HEK293 (cell line): ENCODE results near the gene INTS14.

Experiments used
- CTCF ChIA-PET: fragments of 350-600 bp; formaldehyde crosslinking; extraction: SDS; loops from one replicate; lab custom pipeline; 2021; ENCODE audit warnings: antibody characterized with exemption; lab: Yijun Ruan, JAX
- POLR2A ChIA-PET: fragments of 300-600 bp; formaldehyde crosslinking; extraction: SDS; loops from one replicate; lab custom pipeline; 2020; ENCODE audit warnings: antibody characterized with exemption, inconsistent platforms; lab: Yijun Ruan, JAX
- H3K27ac ChIP-seq: fragments of 200-500 bp; sonication (Bioruptor generic); 2 replicates; pipeline ENCODE4 v1.5.1; 2014; ENCODE audit warnings: low read depth, low read length, control low read depth, inconsistent platforms; ENCODE audit errors: extremely low read depth
- H3K36me3 ChIP-seq, 2 experiments: fragments of 200-500 bp in 1 of 2; sonication (Bioruptor generic) in 1 of 2; 1 replicate in 1 of 2; 2 replicates in 1 of 2; pipeline ENCODE4 v1.5.1; 2014 to 2017; ENCODE audit warnings: inconsistent platforms in 2 of 2, low read length in 2 of 2; ENCODE audit not compliant: control insufficient read depth in 2 of 2, insufficient read depth in 1 of 2
- H3K4me1 ChIP-seq: fragments of 200-500 bp; sonication (Bioruptor generic); 2 replicates; pipeline ENCODE4 v1.5.1; 2014; ENCODE audit warnings: mild to moderate bottlenecking, low read length, inconsistent platforms; ENCODE audit not compliant: control insufficient read depth, insufficient read depth
- H3K4me3 ChIP-seq: 2 replicates; pipeline ENCODE4 v1.5.1; 2011; ENCODE audit warnings: low read depth, mild to moderate bottlenecking, control low read depth, low read length, moderate library complexity
- H3K9me3 ChIP-seq: fragments of 200-500 bp; sonication (Bioruptor generic); 2 replicates; pipeline ENCODE4 v1.5.1; 2014; ENCODE audit warnings: low read depth, low read length, inconsistent platforms; ENCODE audit not compliant: control insufficient read depth, insufficient read depth
- HOXA7 ChIP-seq: sonication (generic); formaldehyde crosslinking; IDR thresholded peaks from 2 replicates; pipeline ENCODE4 v1.8.1; 2022; ENCODE audit warnings: missing genetic modification reagents, borderline replicate concordance
- KLF8 ChIP-seq: fragments of 450-650 bp; formaldehyde crosslinking; IDR thresholded peaks from 2 replicates; pipeline ENCODE4 v1.5.1; 2016; ENCODE audit warnings: missing biosample characterization, missing genetic modification characterization
- OVOL3 ChIP-seq: fragments of 450-650 bp; formaldehyde crosslinking; IDR thresholded peaks from 2 replicates; pipeline ENCODE4 v1.5.1; 2016; ENCODE audit warnings: missing biosample characterization, missing genetic modification characterization
- RBAK ChIP-seq: fragments of 450-650 bp; formaldehyde crosslinking; IDR thresholded peaks from 2 replicates; pipeline ENCODE4 v1.5.1; 2016; ENCODE audit warnings: missing biosample characterization, missing genetic modification characterization
- ZBTB17 ChIP-seq: fragments of 450-650 bp; formaldehyde crosslinking; IDR thresholded peaks from 2 replicates; pipeline ENCODE4 v1.5.1; 2016; ENCODE audit warnings: missing biosample characterization, missing genetic modification characterization
- ZFP37 ChIP-seq: fragments of 450-650 bp; formaldehyde crosslinking; IDR thresholded peaks from 2 replicates; pipeline ENCODE4 v1.5.1; 2016; ENCODE audit warnings: missing biosample characterization, missing genetic modification characterization
- ZNF10 ChIP-seq: fragments of 450-650 bp; formaldehyde crosslinking; IDR thresholded peaks from 2 replicates; pipeline ENCODE4 v1.5.1; 2017; ENCODE audit warnings: missing biosample characterization, missing genetic modification characterization
- ZNF114 ChIP-seq: fragments of 450-650 bp; formaldehyde crosslinking; IDR thresholded peaks from 2 replicates; pipeline ENCODE4 v1.5.0; 2017; ENCODE audit warnings: missing biosample characterization, missing genetic modification characterization
- ZNF23 ChIP-seq: fragments of 450-650 bp; formaldehyde crosslinking; IDR thresholded peaks from 2 replicates; pipeline ENCODE4 v1.5.1; 2016; ENCODE audit warnings: missing biosample characterization, missing genetic modification characterization, borderline replicate concordance
- ZNF24 ChIP-seq: fragments of 450-650 bp; formaldehyde crosslinking; IDR thresholded peaks from 2 replicates; pipeline ENCODE4 v1.5.1; 2016; ENCODE audit warnings: missing biosample characterization, missing genetic modification characterization
- ZNF514 ChIP-seq: fragments of 450-650 bp; formaldehyde crosslinking; IDR thresholded peaks from 2 replicates; pipeline ENCODE4 v1.5.1; 2016; ENCODE audit warnings: missing biosample characterization, missing genetic modification characterization
- ZNF768 ChIP-seq: fragments of 450-650 bp; formaldehyde crosslinking; IDR thresholded peaks from 2 replicates; pipeline ENCODE4 v1.5.1; 2018; ENCODE audit warnings: missing biosample characterization, mild to moderate bottlenecking, missing genetic modification characterization
- ZNF843 ChIP-seq: fragments of 450-650 bp; formaldehyde crosslinking; IDR thresholded peaks from 2 replicates; pipeline ENCODE4 v1.5.1; 2016; ENCODE audit warnings: missing biosample characterization, missing genetic modification characterization
- ZSCAN16 ChIP-seq: fragments of 450-650 bp; formaldehyde crosslinking; IDR thresholded peaks from 2 replicates; pipeline ENCODE4 v1.5.1; 2016; ENCODE audit warnings: missing biosample characterization, missing genetic modification characterization
- TF ChIP-seq, protein P1 (sequence below): fragments of 450-650 bp; formaldehyde crosslinking; IDR thresholded peaks from 2 replicates; pipeline ENCODE4 v1.5.1; 2016; ENCODE audit warnings: missing biosample characterization, missing genetic modification characterization
- TF ChIP-seq, protein P2 (sequence below): fragments of 450-650 bp; formaldehyde crosslinking; IDR thresholded peaks from 2 replicates; pipeline ENCODE4 v1.5.1; 2016; ENCODE audit warnings: missing biosample characterization, missing genetic modification characterization, low read depth
- TF ChIP-seq, protein P3 (sequence below): fragments of 450-650 bp; formaldehyde crosslinking; IDR thresholded peaks from 2 replicates; pipeline ENCODE4 v1.5.1; 2016; ENCODE audit warnings: missing biosample characterization, missing genetic modification characterization
- TF ChIP-seq, protein P4 (sequence below): fragments of 450-650 bp; formaldehyde crosslinking; conservative IDR thresholded peaks from 2 replicates; pipeline ENCODE4 v1.5.1; 2016; ENCODE audit warnings: low read depth, missing biosample characterization, missing genetic modification characterization
- TF ChIP-seq, protein P5 (sequence below): fragments of 450-650 bp; formaldehyde crosslinking; IDR thresholded peaks from 2 replicates; pipeline ENCODE4 v1.5.1; 2017; ENCODE audit warnings: missing biosample characterization, mild to moderate bottlenecking, missing genetic modification characterization, moderate library complexity
- TF ChIP-seq, protein P6 (sequence below): fragments of 450-650 bp; formaldehyde crosslinking; IDR thresholded peaks from 2 replicates; pipeline ENCODE4 v1.5.1; 2017; ENCODE audit warnings: missing biosample characterization, missing genetic modification characterization

Gene INTS14

DNA sequence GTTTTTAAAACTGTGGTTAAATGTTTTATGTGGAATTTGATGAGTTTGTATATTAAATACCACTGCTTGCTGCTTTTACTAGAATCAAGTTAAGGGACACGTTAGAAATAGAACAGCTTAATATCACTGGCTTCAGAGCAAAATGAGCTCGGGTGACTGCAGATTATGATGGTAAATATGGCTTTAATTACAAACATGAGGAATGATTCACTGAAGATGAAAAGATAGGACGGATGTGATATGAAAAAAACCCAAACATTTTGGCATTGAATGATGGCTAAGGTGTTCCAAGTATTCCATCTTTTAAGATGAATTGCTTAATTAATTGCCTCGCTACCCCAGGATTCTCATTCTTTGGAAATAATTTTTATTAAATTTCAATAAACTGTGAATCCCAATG, 44.5 kb upstream of the INTS14 start:
- Histone ChIP-seq H3K27ac (no peak overlapping the region), H3K36me3 (peaks cover 9 to 55% of the 10 kb centered on the region in 2 experiments), H3K4me1 (no peaks in the 10 kb centered on the region)
- POLR2A ChIA-PET = no interaction called here
- TF ChIP-seq, protein P1, sequence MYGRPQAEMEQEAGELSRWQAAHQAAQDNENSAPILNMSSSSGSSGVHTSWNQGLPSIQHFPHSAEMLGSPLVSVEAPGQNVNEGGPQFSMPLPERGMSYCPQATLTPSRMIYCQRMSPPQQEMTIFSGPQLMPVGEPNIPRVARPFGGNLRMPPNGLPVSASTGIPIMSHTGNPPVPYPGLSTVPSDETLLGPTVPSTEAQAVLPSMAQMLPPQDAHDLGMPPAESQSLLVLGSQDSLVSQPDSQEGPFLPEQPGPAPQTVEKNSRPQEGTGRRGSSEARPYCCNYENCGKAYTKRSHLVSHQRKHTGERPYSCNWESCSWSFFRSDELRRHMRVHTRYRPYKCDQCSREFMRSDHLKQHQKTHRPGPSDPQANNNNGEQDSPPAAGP = no peak
- TF ChIP-seq ZNF114 = no peak
- no peak for TF ChIP-seq KLF8
- TF ChIP-seq ZNF10 (tag by site-specific recombination) = no peak
- TF ChIP-seq ZFP37 = no peak
- no peak for TF ChIP-seq HOXA7 (CRISPR knock-in tag)
- TF ChIP-seq, all 188 proteins: peak for 0
- CTCF ChIA-PET = no interaction called here
- no peak overlapping the region for H3K4me3 ChIP-seq
- no peaks in the 10 kb centered on the region for H3K9me3 ChIP-seq

DNA sequence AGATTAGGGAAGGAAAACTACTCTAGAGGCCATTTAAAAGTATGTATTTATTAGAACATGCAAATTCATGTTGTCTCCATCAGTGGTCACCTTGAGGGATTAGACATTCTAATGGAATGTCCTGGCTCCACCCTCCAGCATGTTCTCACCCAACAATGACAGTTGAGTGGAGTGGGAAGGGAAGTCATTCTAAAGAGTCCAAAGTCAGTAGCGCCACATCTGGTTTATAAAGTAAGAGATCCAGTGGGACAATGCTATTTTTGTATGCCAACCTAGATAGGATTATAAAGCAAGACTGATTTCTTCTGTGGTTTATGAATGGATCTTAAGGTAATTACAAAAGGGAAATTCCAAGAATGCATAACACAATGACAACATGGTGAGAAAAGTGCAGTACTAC, 44.1 kb upstream of the INTS14 start:
- H3K4me1 ChIP-seq = no peaks in the 10 kb centered on the region
- ChIA-PET CTCF (no interaction called here), POLR2A (no interaction called here)
- no peak overlapping the region for H3K4me3 ChIP-seq
- H3K9me3 ChIP-seq = no peaks in the 10 kb centered on the region
- no peak overlapping the region for H3K27ac ChIP-seq
- H3K36me3 ChIP-seq = peaks cover 9 to 55% of the 10 kb centered on the region in 2 experiments
- TF ChIP-seq RBAK (tag by site-specific recombination) (no peak), ZNF843 (no peak), ZSCAN16 (tag by site-specific recombination) (no peak), ZNF24 (tag by site-specific recombination) (no peak), ZNF514 (tag by site-specific recombination) (no peak), OVOL3 (tag by site-specific recombination) (no peak), ZBTB17 (no peak), ZNF768 (tag by site-specific recombination) (no peak), HOXA7 (CRISPR knock-in tag) (no peak), ZNF23 (tag by site-specific recombination) (no peak)
- TF ChIP-seq, protein P2, sequence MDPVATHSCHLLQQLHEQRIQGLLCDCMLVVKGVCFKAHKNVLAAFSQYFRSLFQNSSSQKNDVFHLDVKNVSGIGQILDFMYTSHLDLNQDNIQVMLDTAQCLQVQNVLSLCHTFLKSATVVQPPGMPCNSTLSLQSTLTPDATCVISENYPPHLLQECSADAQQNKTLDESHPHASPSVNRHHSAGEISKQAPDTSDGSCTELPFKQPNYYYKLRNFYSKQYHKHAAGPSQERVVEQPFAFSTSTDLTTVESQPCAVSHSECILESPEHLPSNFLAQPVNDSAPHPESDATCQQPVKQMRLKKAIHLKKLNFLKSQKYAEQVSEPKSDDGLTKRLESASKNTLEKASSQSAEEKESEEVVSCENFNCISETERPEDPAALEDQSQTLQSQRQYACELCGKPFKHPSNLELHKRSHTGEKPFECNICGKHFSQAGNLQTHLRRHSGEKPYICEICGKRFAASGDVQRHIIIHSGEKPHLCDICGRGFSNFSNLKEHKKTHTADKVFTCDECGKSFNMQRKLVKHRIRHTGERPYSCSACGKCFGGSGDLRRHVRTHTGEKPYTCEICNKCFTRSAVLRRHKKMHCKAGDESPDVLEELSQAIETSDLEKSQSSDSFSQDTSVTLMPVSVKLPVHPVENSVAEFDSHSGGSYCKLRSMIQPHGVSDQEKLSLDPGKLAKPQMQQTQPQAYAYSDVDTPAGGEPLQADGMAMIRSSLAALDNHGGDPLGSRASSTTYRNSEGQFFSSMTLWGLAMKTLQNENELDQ (tag by site-specific recombination) = no peak
- TF ChIP-seq, protein P3, sequence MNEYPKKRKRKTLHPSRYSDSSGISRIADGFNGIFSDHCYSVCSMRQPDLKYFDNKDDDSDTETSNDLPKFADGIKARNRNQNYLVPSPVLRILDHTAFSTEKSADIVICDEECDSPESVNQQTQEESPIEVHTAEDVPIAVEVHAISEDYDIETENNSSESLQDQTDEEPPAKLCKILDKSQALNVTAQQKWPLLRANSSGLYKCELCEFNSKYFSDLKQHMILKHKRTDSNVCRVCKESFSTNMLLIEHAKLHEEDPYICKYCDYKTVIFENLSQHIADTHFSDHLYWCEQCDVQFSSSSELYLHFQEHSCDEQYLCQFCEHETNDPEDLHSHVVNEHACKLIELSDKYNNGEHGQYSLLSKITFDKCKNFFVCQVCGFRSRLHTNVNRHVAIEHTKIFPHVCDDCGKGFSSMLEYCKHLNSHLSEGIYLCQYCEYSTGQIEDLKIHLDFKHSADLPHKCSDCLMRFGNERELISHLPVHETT (tag by site-specific recombination) = no peak
- TF ChIP-seq, protein P4, sequence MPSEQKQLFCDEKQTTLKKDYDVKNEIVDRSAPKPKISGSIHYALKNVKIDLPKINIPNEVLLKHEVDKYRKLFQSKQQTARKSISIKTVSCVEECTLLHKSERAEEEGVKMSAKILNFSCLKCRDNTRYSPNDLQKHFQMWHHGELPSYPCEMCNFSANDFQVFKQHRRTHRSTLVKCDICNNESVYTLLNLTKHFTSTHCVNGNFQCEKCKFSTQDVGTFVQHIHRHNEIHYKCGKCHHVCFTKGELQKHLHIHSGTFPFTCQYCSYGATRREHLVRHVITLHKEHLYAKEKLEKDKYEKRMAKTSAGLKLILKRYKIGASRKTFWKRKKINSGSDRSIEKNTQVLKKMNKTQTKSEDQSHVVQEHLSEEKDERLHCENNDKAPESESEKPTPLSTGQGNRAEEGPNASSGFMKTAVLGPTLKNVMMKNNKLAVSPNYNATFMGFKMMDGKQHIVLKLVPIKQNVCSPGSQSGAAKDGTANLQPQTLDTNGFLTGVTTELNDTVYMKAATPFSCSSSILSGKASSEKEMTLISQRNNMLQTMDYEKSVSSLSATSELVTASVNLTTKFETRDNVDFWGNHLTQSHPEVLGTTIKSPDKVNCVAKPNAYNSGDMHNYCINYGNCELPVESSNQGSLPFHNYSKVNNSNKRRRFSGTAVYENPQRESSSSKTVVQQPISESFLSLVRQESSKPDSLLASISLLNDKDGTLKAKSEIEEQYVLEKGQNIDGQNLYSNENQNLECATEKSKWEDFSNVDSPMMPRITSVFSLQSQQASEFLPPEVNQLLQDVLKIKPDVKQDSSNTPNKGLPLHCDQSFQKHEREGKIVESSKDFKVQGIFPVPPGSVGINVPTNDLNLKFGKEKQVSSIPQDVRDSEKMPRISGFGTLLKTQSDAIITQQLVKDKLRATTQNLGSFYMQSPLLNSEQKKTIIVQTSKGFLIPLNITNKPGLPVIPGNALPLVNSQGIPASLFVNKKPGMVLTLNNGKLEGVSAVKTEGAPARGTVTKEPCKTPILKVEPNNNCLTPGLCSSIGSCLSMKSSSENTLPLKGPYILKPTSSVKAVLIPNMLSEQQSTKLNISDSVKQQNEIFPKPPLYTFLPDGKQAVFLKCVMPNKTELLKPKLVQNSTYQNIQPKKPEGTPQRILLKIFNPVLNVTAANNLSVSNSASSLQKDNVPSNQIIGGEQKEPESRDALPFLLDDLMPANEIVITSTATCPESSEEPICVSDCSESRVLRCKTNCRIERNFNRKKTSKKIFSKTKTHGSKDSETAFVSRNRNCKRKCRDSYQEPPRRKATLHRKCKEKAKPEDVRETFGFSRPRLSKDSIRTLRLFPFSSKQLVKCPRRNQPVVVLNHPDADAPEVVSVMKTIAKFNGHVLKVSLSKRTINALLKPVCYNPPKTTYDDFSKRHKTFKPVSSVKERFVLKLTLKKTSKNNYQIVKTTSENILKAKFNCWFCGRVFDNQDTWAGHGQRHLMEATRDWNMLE (tag by site-specific recombination) = no peak
- TF ChIP-seq, protein P5, sequence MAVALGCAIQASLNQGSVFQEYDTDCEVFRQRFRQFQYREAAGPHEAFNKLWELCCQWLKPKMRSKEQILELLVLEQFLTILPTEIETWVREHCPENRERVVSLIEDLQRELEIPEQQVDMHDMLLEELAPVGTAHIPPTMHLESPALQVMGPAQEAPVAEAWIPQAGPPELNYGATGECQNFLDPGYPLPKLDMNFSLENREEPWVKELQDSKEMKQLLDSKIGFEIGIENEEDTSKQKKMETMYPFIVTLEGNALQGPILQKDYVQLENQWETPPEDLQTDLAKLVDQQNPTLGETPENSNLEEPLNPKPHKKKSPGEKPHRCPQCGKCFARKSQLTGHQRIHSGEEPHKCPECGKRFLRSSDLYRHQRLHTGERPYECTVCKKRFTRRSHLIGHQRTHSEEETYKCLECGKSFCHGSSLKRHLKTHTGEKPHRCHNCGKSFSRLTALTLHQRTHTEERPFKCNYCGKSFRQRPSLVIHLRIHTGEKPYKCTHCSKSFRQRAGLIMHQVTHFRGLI (tag by site-specific recombination) = no peak
- TF ChIP-seq, protein P1 = no peak
- TF ChIP-seq, protein P6, sequence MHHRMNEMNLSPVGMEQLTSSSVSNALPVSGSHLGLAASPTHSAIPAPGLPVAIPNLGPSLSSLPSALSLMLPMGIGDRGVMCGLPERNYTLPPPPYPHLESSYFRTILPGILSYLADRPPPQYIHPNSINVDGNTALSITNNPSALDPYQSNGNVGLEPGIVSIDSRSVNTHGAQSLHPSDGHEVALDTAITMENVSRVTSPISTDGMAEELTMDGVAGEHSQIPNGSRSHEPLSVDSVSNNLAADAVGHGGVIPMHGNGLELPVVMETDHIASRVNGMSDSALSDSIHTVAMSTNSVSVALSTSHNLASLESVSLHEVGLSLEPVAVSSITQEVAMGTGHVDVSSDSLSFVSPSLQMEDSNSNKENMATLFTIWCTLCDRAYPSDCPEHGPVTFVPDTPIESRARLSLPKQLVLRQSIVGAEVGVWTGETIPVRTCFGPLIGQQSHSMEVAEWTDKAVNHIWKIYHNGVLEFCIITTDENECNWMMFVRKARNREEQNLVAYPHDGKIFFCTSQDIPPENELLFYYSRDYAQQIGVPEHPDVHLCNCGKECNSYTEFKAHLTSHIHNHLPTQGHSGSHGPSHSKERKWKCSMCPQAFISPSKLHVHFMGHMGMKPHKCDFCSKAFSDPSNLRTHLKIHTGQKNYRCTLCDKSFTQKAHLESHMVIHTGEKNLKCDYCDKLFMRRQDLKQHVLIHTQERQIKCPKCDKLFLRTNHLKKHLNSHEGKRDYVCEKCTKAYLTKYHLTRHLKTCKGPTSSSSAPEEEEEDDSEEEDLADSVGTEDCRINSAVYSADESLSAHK = no peak
